PC-3 (cell line): ENCODE data around the gene PCDH9.

ENCODE experiments used
- CTCF ChIP-seq: fragments of 300-600 bp; sonication (generic); conservative IDR thresholded peaks from 2 replicates; pipeline ENCODE4 v1.5.1; 2017; ENCODE audit warnings: antibody characterized with exemption, low read depth, mild to moderate bottlenecking, low read length
- EZH2 ChIP-seq: fragments of 300-600 bp; sonication (generic); IDR thresholded peaks from one replicate; pipeline ENCODE4 v1.6.1; 2017; ENCODE audit warnings: antibody characterized with exemption, mild to moderate bottlenecking, low read length; ENCODE audit not compliant: unreplicated experiment
- EZH2phosphoT487 ChIP-seq: fragments of 300-600 bp; sonication (generic); IDR thresholded peaks from 2 replicates; pipeline ENCODE4 v1.6.1; 2018; ENCODE audit warnings: mild to moderate bottlenecking, antibody characterized with exemption, low read length, borderline replicate concordance

GRCh38 chr13:66313413-66313812, 916.7 kb downstream of the PCDH9 start:
- no peak for TF ChIP-seq CTCF
- TF ChIP-seq EZH2 = no peak
- no peak for TF ChIP-seq EZH2phosphoT487
